T47D (cell line): ENCODE results near the gene CROT.
"Not testable (repeated sequence)": the region's sequence is repeated elsewhere in the genome, so short reads cannot be mapped to it uniquely, and the experiment has no call there.

Experiments used
- DNase-seq, 2 experiments: peaks; one replicate each; pipeline versions ENCODE4 v3.0.0 to v3.0.0-alpha.2; 2011 to 2012; ENCODE audit warnings: low read depth in 1 of 2, low spot score in 1 of 2
- JUND ChIP-seq: IDR thresholded peaks from 2 replicates; pipeline ENCODE4 v1.6.1; 2012; ENCODE audit warnings: low read depth
- in situ Hi-C: cut with HindIII; loops from 2 replicates; pipeline ENCODE4 v1.10.0; 2016; ENCODE audit warnings: low sequenced_read_pairs, low pct_unique_long_range_greater_than_20kb

Gene CROT

GRCh38 chr7:87345166-87345927, at the start of gene CROT:
CROT (plus strand) TSS chr7:87345664; CDS start chr7:87349069, 3,405 bp downstream.
- TF ChIP-seq JUND = no peak
- in situ Hi-C loops = no loop called here

GRCh38 chr7:87300756-87301155, 44.7 kb upstream of the CROT start:
- DNase-seq = no peak
- no peak for TF ChIP-seq JUND
- in situ Hi-C loops = no loop called here

More at GRCh38 chr7:87345166-87345927, at the start of gene CROT:
- DNase-seq = peak; percentile 89 to 97

GRCh38 chr7:87310790-87311419, 34.6 kb upstream of the CROT start:
- no peak for DNase-seq
- in situ Hi-C loops = no loop called here
- no peak for TF ChIP-seq JUND

- peak; percentile 68 to 74 for DNase-seq
- in situ Hi-C loops = no loop called here
- no peak for TF ChIP-seq JUND
Observed at GRCh38 chr7:87312215-87312865, 33.1 kb upstream of the CROT start.

GRCh38 chr7:87316097-87316700, 29.3 kb upstream of the CROT start:
- TF ChIP-seq JUND = no peak
- in situ Hi-C loops = no loop called here
- DNase-seq = no peak

- peak; percentile 52; the same call in 1 of the 2 replicates for TF ChIP-seq JUND
- peak; percentile 24 to 56 for DNase-seq
- in situ Hi-C loops = no loop called here
Observed at GRCh38 chr7:87316846-87317552, 28.5 kb upstream of the CROT start.

- in situ Hi-C loops = no loop called here
- TF ChIP-seq JUND = no peak
- no peak for DNase-seq
Observed at GRCh38 chr7:87317691-87318245, 27.7 kb upstream of the CROT start.

GRCh38 chr7:87318741-87319140, 26.7 kb upstream of the CROT start:
- in situ Hi-C loops = no loop called here
- DNase-seq = peak in 1 of 2 experiments; percentile 53
- no peak for TF ChIP-seq JUND

GRCh38 chr7:87319154-87319581, 26.3 kb upstream of the CROT start:
- in situ Hi-C loops = not testable (repeated sequence)

GRCh38 chr7:87322912-87323311, 22.6 kb upstream of the CROT start:
- no peak for TF ChIP-seq JUND
- no peak for DNase-seq
- in situ Hi-C loops = no loop called here

More at GRCh38 chr7:87319154-87319581, 26.3 kb upstream of the CROT start:
- DNase-seq = peak in 1 of 2 experiments; percentile 74

- in situ Hi-C loops = no loop called here
- no peak for DNase-seq
- no peak for TF ChIP-seq JUND
Observed at GRCh38 chr7:87325576-87326370, 19.7 kb upstream of the CROT start.
